ENCODE measurements around the gene MACROD2.

GRCh38 chr20:15927893-15928650, 1932.8 kb downstream of the MACROD2 start:
- TF ChIP-seq CTCF (conservative IDR thresholded peaks at IDR 0.05; ENCODE audit: low read depth, low read length) (no peak), EZH2 (IDR thresholded peaks at IDR 0.05; ENCODE audit: borderline replicate concordance, low read depth, low read length, poor library complexity, severe bottlenecking) (no peak)
